ENCODE results near the gene EPYC.

The EPYC gene, protein sequence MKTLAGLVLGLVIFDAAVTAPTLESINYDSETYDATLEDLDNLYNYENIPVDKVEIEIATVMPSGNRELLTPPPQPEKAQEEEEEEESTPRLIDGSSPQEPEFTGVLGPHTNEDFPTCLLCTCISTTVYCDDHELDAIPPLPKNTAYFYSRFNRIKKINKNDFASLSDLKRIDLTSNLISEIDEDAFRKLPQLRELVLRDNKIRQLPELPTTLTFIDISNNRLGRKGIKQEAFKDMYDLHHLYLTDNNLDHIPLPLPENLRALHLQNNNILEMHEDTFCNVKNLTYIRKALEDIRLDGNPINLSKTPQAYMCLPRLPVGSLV

DNA sequence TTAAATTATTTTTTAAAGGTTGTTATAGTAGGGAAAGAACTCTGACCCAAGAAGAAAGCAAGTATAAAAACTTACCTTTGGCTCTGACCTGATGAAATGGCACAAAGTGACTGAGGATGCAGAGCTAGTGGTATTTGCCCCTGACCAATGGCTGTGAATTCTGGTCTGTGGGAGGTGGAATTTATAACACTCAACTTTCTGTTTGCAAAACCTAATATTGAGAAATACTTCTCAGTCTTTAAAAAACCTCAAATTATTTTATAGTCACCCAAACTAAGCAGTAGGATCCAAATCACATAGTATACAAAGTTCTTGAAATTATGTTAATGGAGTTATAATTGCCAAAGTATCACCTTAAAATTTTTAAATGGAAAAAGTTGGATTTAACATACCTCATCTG lies at the start of gene EPYC:
Gene EPYC, minus strand, starts transcription at position 101 of the 400 bp plus-strand sequence. CDS start 2,407 bp downstream, outside the sequence.
- no peak for DNase-seq

DNA sequence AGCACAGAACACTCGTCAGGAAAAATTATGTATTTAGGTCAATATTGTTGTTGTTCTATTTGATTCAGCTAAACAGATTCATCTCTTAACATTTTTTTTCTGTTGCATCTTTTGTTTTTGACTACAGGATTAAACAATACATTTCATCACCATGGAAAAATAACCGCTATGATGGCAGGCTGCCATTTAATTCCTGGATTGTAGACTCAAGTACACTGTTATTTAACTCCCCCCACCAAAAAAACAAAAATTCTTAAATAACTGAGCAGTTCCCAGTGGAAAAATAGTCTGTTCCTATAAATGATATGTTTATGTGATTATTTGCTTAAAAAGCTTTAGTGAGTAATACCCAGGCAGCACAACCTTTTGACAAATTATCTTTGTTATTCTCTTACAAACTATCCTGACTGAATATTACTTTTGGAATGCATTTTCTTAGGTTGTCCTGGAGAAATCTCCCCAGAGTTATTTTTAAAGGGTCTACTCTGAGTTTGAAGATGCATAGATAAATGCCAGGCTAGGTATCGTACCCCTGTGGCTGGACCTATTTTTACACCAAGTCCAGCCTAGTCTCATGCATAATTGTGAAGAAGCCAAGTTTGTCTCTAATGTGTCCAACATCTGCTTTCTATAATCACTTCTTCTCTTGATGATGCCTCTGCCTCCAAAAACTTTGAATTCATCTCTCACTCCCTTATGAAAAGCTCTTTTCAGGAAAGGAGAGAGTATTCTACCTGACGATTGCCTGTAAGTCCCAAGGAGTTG lies 49.4 kb upstream of the EPYC start:
- no peak for DNase-seq

DNA sequence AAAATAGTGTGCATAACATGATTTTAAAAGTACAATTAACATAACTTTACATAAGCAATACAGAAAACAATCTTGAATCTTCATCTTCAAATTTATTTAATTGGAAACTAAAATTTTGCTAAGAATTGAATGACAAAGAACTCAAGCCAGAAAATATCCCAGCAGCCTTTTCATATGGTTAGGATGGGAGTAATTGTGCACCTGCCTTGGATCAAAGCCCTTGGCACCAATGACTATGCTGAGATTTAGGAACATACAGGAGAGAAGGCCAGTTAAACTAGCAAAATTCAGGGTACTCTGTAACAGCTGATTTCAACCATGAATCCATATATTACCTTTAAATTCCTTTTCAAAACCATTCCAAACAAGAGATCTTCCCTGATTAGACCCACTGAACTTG lies 47.3 kb upstream of the EPYC start:
- DNase-seq: no peak

DNA sequence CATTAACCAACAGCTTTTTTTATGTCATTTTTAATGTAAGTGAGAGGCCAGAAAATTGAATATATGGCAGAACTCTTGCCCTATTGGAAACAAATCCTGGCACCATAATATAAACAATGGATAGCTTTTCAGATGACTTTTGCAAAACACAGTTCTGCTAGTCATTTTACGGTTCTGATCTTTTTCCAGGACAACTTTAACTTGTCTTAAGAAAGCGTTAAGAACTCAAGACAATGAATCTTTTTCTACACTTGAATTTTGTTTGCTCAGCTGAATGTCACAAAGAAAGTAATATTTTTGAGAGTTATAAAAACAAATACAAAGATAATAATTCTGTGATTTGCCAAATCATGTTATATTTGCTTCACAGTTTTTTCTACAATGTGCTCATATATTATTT lies 39.8 kb upstream of the EPYC start:
- DNase-seq: no peak

DNA sequence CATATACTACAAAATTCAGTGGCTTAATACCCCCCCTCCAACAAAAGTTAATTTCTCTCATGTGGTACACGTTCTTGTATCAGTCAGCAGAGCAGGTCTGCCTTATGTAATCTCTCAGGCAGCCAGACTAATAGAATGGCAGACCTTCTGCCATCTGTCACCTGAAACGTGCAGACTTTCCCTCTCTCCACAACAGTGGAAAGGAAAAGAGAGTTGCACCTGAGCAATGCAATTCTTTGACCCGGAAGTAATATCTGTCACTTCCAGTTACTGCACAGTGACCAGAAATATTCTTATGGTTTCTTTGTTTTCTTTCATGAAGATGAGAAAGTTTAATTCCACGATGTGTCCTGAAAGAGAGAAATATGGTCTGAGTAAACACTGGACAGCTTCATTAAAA lies 38.6 kb upstream of the EPYC start:
- no peak for DNase-seq

DNA sequence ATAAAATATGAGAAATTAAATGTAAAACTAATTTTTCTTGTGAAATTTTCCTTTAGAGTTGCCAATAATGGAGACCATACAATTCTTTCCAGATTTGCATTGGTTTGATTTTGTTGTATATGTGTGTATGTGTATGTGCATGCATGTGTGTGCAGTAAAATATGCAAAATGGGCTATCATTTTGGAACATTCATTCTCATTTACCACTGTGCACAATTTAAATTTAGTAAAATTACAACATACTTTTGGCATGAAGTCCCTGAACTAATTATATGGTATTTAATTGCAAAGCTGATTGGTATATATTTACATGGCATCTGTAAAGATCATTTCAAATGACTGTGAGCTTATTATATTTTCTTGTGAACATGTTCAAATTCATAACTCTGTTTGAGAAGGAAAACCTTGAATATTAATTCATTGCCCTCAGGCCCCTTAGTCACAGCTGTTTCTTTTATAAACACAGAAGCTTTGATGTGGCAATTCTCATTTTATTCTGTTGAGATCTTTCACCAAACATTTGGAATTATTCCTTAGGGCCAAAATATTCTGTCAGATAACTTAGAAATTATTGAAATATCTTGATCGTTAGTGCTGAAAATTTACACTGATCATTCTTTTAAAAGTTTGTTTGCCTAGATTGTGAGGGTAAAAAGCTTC lies 35.5 kb upstream of the EPYC start:
- DNase-seq: no peak

DNA sequence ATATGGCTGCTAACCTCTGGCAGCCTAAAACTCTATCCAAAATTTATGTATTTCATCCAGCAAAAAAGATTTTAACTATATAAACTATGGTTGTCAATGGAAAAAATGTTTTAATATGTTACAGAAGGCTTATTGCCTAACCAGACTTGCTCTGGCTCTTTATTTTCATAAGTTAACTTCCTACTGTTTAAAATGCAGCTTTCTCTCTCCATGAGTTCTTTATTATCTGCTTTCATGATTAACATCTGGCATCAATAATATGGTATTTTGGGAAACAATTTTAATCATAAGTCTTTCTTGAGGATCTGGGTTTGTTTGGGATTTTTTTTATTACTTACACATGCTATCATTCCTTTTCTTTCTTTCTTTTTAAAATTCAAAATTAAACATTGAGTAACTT lies 32.5 kb upstream of the EPYC start:
- no peak for DNase-seq

DNA sequence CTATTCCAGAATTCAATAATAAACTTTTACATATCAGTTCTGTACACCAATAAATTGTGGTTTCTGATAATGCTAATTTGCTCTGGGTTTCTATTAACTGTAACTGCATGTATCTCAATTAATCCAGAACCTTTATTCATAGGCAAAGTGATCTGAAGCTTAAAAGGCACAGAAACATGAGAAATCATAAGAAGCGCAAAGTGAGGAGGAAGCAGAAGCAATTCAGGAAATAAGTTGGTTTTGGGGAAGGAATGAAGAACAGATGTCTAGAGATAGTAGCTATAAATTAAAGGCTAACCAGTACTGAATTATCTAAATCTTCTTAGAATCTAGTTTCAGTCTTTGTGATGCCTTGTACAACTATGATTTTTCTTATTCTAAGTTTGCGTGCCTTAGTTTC lies 28.5 kb upstream of the EPYC start:
- no peak for DNase-seq

DNA sequence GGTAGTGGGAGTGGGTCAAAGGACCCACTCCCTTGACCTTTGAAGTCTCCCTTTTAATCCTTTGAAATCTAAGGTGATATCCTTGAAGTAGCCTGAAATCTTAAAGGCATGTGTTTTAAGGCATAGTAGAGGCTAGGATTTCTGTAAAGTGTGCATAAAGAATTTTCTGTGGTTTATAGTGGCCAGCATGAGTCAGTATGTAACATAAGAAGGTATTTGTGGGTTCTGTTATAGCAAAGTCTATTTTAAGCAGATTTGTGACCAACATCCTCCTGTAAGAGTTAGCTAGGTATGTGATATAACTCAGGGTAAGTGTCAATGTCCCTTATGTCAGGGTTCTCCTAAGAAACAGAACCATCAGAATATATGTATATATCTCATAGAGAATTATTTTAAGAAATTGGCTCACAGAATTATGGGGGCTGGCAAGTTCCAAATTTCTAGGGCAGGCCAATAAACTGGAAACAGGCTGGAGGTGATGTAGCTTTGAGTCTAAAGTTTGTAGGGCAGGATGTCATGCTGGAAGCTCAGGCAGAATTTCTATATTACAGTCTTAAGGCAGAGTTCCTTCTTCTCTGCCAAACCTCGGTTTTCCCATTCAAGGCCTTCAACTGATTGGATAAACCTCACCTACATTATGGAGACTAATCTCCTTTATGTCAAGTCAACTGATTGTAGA lies 18.7 kb upstream of the EPYC start:
- no peak for DNase-seq

DNA sequence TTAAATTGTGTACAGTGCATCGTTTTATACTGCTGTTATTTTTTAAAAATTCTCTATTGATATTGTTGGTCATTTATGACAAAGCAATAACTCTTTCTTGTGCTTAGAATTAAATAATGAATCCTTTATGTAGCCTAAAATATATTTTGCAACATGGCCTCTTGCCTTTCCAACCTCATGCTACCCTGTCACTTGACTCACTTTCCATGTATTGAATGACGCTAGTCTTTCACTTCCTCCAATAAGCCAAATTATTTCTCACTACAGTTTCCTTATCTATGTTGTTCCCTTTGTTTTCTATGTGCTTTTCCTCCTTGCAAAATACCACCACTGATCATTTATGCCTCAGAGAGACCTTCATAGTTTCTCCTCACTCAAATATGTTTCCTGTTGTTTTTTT lies 16.3 kb upstream of the EPYC start:
- no peak for DNase-seq

DNA sequence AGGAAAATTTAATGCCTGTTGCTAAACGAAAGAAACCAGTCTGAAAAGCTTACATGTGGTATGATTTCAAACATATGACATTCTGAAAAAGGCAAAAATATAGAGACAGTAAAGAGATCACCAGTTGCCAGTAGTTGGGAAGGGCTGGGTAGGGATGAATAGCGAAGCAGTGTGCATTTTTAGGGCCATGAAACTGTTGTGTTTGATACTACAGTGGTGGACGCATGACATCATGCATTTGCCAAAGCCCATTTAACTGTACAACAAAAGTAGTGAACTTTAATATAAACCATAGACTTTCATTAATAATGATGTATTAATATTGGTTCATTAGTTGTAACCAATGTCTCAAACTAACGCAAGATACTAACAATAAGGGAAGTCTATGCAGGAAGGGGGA lies 14.7 kb upstream of the EPYC start:
- DNase-seq: no peak

DNA sequence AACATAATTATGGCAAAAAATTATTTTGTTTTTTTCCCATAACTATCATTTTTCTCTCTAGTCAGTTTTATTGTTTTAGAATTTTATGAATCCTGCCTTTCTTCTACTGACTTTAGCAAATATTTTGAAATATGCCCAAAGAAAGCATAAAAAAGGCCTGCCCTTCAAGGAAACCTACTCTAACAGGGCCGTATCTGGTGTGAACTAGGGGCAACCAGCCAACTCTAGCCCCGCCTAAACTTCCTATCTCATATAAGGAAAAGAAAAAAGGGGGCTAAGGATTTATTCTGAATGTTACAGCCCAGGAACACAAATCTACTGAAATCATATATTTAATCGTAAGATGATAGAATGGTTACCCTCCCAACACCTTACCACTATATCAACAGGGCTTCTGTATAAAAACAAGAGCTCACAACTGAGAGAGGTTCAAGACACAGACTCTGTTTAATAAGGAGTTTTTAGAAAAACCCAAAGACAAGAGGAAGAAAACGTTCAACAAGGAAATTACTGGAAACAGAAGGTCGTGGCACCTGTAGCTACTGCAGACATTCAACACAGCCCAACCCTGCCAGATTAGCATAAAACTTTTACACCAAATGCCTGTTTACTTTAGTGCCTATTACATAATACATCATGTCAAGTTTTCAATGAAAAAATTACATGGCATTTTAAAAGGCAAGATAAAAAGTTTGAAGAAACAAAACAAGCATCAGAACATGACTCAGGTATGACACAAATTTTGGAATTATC lies 12.9 kb upstream of the EPYC start:
- DNase-seq: no peak

DNA sequence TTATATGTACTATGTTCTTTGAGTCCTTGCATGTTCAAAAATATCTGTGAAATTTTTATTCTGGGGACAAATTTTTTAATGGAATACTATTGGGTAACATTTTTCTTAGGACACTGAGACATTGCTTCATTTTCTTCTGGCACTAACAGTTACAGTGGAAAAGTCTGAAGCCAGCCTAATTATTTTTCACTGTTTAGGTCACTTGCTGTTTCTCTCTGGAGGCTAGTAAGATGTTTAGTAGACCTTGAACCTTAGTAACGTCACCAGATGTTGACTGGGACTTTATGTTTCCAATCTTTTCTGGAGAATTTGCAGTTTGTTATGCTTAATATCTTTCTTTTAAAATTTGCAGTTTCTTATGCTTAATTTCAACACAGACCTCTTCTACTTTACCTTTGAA lies 12.3 kb upstream of the EPYC start:
- no peak for DNase-seq

DNA sequence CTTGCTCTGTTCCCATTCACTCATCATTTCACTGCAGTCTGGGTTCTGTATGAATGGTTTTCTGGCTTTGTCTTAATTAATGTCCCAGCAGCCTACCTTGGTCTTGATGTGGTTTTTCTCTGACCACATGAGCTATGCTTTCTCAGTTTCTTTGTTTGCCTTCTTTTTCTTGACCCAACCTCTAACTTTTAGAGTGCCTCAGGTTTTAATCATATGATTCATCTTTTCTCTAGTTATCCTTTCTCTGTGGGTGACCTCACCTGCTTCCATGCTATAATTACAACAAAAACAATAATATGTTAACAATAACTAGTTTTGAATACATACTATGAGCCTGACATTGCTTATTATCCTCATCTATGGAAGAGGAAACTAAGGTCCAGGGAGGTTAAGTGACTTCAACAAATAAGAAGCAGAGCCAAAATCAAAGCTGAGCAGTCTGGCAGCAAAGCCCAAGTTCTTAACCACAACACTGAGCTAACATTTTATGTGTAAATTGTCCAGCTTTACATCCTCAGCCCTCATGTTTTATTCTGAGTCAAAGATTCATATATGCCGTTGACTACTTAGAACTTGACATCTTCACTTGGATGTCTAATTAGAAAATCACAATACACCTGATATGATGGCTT lies 4.7 kb upstream of the EPYC start:
- DNase-seq: no peak

DNA sequence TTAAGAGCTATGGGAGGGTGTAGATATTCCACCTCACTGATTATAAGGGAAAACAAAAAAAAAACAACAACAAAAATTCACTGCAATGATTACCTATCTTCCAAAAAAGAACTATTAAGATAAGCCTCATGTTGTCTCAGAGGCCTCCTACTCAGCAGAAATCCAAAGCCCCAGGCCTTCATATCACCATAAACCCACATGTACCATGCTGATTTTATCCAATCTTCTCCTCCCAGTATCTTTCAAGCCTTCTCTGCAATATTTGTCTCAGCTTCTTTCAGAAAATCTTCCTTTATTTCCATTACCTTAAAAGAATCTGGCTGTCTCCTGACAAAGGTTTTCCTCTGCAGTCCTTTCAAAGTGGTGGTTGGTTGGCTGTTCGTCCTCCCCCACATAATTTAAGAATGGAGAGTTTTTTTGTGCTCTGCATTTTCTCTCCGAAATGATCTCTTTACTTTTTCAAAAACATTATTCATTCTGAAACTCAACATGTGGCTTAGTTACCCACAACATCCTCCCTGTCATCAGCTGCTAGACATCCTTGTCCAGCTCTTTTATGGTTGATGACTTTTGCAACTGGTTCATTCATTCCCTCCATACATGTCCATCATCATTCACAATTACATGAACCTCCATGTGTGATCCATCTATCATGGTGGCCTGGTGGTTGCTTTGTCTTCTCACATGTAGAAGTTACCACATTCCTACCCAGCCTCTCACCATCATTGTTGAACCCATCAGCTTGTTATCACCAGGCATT lies 2.9 kb upstream of the EPYC start:
- no peak for DNase-seq

DNA sequence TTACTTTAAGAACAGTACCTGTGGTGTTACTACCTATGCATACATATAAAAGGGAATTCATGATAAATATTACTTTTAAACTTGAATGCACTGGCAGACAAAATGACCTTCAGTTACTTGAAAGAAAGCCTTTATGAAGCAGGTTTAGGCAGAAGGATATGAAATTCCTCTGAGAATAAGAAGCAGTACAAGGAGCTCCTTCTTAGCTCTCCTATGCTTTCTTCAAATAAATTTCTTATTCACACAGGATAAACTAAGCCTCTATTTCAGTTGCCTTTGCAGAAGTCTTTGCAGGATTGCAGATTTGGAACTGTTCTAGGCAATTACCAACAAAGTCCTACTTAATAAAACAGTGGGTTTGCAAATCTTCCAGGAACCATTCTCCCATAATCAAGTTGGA lies 1.0 kb downstream of the EPYC start:
- DNase-seq: no peak

DNA sequence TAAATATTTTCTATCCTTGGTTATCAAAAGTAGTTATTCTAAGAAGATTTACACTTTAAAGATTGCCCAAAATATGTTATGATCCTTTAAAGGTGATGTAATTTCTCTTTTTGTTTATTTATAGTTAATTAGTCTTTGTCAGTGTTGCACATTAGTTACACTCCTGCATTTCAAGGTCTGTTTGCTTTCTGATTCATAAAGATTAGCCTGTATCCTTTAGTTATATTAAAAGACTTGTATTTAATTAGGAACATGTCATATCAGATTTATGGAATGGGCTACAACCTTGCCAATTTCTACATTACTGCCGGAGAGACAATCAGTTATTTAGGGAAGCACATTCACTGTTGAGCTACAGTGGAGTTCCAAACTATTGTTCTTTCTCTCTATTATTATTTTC lies 3.5 kb downstream of the EPYC start:
- DNase-seq: no peak

DNA sequence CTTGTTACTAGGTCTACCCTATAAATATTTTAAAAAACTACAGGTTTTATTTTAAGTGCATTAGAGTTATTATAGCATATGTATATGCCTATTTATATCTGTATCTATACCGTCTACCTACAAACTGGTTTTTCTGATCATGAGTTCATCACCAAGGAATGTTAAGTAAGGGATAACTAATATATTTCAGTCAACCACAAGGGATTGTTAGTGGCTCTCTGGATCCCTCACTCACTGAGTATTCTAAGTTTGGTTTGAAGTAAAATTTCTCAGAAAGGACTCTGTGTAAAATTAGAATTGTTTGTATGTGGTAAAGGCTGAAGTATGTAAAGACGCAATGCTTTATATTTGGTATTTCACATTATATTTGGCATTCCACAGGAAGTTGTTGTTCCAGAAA lies 4.8 kb downstream of the EPYC start:
- DNase-seq: no peak

DNA sequence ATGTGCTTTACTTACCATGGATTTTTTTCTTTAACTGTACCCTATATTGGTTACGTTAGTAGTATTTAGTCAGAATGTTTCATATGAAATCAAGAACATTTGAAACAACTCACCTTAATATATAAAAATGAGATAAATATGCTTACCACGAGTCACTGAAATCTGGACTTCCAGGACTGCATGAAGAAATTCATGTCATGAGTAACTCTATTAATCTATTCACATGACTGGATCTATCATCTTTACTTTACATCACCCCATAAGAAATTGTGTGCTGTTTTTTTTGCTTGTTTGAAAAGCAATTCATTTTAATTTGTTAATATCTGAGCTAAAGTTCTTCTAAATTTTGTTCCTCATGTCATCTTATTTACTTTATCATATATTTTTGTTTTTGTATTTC lies 5.2 kb downstream of the EPYC start:
- no peak for DNase-seq

DNA sequence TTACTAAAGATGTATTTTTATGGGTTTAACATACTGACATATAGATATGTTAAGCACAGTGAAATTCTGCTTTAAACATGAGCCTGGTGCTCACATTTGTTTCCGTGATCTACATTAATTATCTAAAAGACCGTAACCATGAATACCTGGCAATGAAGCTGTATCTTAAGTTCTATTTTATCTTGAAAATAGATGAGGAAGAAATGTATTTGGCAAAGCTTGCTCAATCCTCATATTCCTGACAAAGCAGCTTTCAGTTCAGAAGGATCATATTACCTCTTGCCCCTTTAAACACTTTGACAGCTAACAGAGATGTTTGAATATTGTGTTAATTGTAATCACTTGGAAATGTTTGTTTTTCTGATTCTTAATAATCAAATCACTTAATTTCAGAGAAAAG lies 9.8 kb downstream of the EPYC start:
- DNase-seq: no peak

DNA sequence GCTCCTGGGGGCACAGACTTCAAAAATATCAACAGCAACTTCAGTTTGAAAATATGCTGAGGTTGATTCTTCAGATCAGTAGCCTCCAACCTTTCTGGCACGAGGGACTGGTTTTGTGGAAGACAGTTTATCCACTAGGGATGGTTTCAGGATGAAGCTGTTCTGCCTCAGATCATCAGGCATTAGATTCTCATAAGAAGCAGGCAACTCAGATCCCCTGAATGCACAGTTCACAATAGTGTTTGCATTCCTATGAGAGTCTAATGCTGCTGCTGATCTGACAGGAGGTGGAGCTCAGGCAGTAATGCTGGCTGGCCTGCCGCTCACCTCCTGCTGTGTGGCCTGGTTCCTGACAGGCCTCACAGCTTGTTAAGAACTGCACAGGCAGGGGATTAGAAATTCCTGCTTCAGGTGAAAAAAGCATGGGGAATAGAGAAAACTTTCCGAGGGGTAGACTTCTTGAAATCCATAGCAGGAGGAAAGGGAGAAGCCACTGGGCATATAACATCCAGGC lies 12.8 kb downstream of the EPYC start:
- no peak for DNase-seq
